Activated gamma-delta T cell (primary cell): Measurements from ENCODE around the gene FOSL1.

Experiments
- DNase-seq: peaks from one replicate; lab custom pipeline; 2025; lab: John Stamatoyannopoulos, UW

The FOSL1 gene

DNA sequence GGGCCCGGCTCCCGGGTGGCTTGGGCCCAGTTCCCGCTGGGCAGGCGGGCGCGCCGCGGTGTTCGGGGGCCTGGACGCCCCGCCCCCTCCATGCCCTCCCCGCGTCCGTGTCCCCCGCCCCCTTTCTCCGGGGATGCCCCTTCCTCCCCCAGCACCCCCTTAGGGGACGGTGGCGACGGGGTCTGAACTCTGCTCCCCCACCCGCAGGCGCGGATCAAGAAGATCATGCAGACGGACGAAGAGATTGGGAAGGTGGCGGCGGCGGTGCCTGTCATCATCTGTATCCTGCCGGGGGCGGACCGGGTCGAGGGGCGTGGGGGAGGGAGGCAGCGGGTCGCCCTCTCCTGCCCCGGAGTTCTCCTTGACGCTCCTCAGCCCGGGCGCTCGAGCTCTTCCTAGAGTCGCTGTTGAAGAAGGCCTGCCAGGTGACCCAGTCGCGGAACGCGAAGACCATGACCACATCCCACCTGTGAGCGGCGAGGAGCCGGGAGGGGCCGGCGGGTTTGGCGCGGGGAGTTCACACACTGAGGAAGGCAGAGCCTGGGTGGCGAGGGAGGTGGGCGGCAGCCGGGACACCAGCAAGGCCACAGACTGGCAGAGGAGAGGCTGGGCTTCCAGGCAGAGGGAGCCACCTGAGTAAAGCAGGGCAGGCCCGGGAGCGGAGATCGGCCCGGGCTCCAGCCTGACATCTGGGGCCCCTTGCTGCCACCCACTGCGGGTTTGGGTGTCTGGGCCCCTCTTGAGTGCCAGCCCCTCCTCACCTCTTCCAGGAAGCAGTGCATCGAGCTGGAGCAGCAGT is 19.6 kb upstream of the FOSL1 start:
- DNase-seq = peak; percentile 66

- peak; percentile 100 for DNase-seq
These were observed 19.0 kb upstream of the FOSL1 start, which contains the start of gene DRAP1 for GRCh38 chr11:65919141-65919572. TSS of gene DRAP1 (plus strand) at chr11:65919426. CDS start at chr11:65919502, 76 bp downstream.

- no peak for DNase-seq
These were observed 18.3 kb upstream of the FOSL1 start, which contains the start of gene C11orf68 for GRCh38 chr11:65918211-65919140. TSS of gene C11orf68 (minus strand) at chr11:65919062. CDS start at chr11:65919031, 31 bp downstream.

DNA sequence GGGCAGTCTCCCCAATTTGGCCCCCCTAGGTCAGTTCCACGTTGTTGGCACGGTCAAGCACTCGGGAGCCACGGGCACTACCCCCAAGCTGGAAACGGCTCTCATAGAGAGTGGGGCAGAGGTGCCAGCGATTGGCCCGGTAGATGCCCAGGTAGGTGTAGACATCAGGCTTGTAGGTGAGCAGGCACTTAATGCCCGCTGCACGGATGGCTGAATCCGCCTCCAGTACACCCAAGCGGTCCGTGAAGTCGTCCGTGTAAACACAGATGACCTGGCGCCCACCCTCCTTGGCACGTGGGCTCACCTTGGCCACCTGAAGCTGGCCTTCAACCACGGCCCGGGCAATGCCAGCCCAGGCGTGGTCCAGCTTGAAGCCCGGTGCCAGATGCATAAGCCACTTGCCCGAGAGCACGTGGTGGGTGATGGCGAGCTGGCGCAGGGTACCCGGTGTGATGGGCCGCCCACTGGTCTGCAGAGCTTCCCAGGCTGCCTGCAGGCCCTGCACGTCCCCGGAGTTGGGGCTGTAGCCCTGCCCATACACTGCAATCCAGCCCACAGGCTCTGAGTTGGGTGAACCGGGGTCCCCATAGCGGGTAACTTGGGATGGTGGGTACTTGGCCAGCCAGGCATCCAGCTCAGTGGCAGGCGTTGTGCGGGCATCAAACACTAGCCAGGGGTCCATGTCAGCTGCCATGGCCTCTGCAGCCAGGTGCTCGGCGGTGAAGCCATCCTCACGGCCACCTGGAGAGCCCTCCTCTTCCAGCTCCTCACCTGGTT is 17.4 kb upstream of the FOSL1 start:
- no peak for DNase-seq

DNA sequence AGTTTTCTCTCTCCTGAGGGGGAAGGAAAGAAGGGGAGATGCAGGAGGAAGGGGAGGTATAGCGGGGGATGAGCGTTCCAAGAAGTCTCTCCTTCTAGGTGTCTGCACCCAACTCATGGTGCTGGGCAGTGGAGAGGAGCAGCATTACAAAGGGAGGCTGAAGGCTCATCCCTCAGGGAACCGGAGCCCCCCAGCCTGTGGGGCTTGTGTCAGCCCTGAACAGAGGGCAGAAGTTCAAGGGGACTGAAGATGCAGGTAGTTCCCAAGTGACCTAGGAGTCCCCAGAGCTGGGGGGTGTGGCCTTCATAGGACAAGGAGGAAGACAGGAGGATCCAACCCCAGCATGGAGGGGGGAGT is 16.9 kb upstream of the FOSL1 start:
- no peak for DNase-seq

GRCh38 chr11:65916391-65916790 is 16.2 kb upstream of the FOSL1 start:
- DNase-seq = no peak

DNA sequence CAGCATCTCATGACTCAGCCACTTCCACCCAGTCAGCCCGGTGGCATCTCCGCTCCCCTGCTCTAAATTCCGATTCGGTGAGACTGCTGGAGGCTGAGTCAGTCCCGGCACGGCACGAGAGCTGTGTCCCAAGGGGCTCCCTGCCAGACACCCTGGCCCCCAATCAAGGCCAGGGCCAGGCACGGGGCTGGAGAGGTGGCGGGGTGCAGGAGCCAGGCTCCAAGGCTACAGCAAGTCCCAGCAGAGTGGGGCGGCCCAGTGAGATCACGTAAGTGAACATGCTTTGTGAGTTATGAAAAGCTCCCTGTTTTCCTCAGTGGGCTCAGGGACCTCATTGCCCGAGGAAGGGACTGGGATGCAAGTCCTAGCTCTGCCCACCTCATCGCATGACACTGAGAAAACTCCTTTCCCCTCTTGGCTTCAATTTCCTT is 15.6 kb upstream of the FOSL1 start:
- no peak for DNase-seq

DNA sequence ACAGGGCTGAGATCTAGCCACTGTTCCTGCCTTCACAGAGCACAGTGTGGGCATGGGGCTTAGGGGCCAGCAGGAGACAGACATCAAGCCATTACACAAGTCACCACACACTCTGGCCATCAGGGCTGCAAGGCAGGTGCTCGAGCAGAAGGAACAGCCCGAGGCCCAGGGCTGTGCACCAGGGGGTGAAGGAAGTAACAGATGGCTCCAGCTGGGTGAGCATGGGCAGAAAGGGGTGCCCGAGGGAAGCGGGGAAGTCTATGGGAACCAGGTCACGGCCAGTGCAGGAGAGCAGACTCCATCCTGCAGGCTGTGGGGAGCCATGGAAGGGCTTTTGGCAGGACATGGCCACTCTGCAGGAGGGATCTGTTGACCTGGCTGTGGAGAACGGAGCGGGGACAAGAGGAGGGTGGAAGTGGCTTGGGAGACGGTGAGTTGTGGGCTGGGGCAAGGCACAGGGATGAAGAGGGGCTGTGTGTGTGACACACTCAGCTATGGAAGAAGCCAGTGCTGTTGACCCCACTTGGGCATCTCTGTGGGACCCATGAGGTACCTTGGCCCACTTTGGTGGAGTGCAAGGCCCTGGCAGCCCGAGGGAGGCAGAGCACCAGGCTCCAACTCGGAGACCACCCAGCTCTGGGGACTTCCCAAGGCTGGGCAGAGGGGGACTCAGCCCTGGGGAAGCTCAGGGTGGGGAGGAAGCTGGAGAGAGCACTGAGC is 15.1 kb upstream of the FOSL1 start:
- no peak for DNase-seq

- no peak for DNase-seq
These were observed 12.7 kb upstream of the FOSL1 start for GRCh38 chr11:65912845-65913244.

DNA sequence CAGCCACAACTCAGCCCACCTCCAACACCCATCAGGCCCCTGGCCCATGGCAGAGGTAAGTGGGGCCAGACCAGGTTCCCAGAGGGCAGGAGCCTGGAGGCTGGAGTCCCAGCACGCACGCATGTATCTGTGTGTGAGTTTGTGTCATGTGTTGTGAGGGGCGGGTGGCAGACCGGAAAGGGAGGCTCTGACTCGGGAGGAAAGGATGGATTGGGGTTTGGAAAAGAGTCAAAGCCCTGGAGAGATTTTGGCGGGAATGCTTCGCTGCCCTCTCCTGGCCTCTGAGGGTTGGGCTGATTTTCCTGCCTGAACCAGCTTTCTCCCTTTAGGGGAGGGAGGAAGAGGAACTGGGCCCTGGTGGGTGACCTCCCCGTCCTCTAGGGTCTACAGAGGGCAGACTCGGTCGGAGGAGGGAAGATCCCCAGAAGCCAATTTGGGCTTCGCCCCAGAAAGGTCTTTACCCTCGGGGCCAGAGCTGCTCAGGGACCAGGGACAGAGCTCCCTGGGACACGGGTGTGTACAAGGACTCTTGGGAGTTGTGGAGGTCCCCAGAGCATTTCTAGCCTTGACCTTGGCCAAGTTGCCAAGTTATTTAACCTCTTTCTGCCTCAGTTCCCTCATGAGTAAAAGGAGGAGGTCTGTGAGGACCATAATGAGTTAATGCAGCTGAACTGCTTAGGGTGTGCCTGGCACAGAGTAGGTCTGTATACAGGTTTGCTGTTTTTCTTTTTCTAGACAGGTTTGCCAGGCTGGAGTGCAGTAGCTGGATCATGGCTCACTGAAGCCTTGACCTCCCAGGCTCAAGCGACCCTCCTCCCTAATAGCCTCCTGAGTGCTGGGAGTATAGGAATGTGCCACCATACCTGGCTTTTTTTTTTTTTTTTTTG is 11.7 kb upstream of the FOSL1 start:
- no peak for DNase-seq

DNA sequence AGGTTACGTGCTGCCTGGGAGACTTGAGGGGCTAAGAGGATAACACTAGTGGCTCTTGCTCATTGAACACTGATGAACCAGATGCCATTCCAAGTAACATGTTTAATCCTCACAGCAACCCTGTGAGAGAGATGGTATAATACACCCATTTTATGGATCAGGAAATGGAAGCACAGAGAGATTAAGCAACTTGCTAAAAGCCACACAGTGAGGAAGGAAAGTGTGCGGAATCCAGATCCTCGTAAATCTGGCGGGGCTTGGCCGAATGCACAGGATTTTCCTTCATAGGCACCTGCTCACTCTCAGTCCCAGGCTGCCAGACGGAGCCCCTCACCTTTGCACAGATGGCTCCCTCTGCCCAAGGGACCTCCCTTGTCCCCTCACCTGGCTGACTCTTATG is 7.7 kb upstream of the FOSL1 start:
- DNase-seq = no peak

GRCh38 chr11:65906602-65907001 is 6.4 kb upstream of the FOSL1 start:
- no peak for DNase-seq

DNA sequence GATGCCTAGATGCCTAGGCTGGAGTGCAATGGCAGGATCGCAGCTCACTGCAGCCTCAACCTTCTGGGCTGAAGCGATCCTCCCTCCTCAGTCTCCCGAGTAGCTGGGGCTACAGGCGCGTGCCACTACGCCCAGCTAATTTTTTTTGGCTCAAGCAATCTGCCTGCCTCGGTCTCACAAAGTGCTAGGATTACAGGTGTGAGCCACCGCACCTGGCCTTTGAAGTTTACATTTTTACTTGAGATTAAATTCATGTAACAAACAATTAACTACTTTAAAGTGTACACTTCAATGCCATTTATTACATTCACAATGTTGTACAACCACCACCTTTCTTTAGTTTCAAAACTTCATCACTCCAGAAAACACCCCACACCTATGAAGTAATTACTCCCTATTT is 3.5 kb upstream of the FOSL1 start:
- DNase-seq = no peak

- DNase-seq = no peak
These were observed 2.9 kb upstream of the FOSL1 start for GRCh38 chr11:65903068-65903481.

GRCh38 chr11:65900899-65901180 is 652 bp upstream of the FOSL1 start:
- no peak for DNase-seq

DNA sequence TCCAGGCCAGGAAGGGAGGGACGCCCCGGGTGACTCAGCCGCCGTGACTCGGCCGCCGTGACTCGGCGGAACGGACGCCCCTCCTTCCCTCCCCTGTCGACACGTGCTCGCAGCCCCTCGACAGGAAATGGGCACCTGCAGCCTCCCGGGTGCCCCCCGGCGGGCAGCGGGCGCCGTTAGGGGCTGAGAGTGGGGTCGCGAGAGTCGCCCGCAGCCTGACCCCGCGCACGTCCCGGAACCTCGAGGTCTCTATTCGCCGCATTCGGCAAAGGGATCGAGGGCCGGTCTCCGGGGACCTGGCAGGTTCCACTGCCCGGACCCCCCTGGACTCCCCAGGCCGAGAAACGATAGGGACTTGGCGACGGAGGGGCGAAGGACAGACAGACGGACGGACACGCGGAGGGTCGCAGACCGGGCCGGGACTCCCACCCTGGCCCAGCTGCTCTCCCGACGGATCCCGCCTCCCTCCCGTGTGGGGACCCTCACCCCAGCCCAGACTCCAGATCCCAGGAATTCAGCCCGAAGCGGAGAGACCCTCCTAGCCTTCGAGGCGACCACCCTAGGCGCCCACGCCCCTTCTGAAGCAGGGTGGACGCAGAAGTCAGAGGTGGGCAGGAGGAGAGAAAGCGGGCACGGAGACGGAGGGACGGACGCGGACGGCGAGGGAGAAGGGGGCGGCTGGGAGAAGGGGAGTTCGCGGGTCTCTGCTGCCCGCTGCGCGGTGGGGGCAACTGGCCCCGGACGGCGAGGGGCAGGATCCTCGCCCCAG is 648 bp downstream of the FOSL1 start:
- peak; percentile 56 for DNase-seq

DNA sequence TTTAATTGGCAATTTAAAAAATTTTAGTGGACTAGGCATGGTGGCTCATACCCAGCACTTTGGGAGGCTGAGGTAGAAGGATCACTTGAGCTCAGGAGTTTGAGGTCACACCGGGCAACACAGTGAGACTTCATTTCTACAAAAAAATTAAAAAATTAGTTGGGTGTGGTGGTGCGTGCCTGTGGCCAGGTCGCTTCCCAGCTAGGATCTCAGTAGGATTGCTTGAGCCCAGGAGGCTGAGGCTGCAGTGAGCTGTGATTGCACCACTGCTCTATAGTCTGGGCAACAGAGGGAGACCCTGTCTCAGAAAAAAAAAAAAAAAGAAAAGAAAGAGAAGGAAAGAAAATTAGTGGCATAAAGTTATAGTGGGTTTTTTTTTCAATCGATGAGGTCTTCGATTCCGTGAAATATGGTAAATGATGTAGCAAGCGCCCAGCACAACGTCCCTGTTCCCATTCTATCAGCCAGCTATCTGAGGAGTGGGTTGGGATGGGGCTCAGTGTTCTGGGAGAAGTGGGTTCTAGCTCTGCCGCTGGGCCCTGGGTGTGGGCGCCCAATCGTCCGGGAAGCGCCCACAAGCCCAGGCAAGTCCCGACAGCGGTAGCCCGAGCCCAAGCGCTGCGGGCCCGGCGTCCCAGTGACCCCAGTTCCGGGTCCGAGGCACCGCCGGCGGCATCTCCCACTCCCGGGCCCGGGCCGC is 1.4 kb downstream of the FOSL1 start:
- DNase-seq = no peak

GRCh38 chr11:65897020-65897471 is 3.1 kb downstream of the FOSL1 start:
- DNase-seq = no peak
